ENCODE data around the gene F7. TPM values are rescaled to one million over a fixed set of nuclear protein-coding genes. Genes with fewer than 3 reads are reported as not detected.

F7 gene
- total and polyA plus RNA-seq, 5 donors from 2014 or later: not detected

DNA sequence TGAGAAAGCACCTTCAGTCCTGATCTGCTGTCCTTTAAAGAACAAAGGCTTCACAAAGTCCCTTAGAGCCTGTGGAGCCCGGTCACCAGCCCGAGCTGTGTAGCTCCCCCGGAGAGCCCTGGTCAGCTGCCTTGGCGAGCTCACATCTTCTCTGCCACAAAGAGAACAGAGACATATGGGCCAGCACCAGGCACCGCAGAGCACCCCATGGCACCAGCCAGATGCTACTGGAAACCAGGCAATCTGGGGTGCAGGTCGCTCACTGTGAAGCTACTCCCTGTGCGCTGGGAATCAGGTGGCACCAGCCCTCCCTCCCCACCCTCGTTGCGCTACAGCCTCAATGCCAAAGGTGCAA, 44.3 kb upstream of the F7 start:
- DNase-seq (no peak), ATAC-seq (ENCODE audit: low read depth in 2 of 2) (no peak)
- Mint-ChIP-seq H3K36me3 (peaks cover 8% of the 10 kb centered on the region), H3K27ac (no peak overlapping the region), H3K4me1 (no peaks in the 10 kb centered on the region), H3K4me3 (no peak overlapping the region), H3K9me3 (no peaks in the 10 kb centered on the region), H3K27me3 (no peaks in the 10 kb centered on the region)
- Histone ChIP-seq H3K4me1 (ENCODE audit: control insufficient read depth, insufficient read depth, low read length, poor library complexity, severe bottlenecking) (no peaks in the 10 kb centered on the region), H3K9me3 (ENCODE audit: control insufficient read depth in 2 of 2, low read length in 2 of 2) (no peaks in the 10 kb centered on the region), H3K27me3 (ENCODE audit: control insufficient read depth, insufficient read depth, low read length) (no peaks in the 10 kb centered on the region), H3K36me3 (ENCODE audit: control insufficient read depth, insufficient read depth, low read length) (no peaks in the 10 kb centered on the region), H3K27ac (ENCODE audit: insufficient read depth, low read length, poor library complexity, severe bottlenecking) (no peak overlapping the region), H3K4me3 (ENCODE audit: low read depth, low read length) (no peak overlapping the region)

DNA sequence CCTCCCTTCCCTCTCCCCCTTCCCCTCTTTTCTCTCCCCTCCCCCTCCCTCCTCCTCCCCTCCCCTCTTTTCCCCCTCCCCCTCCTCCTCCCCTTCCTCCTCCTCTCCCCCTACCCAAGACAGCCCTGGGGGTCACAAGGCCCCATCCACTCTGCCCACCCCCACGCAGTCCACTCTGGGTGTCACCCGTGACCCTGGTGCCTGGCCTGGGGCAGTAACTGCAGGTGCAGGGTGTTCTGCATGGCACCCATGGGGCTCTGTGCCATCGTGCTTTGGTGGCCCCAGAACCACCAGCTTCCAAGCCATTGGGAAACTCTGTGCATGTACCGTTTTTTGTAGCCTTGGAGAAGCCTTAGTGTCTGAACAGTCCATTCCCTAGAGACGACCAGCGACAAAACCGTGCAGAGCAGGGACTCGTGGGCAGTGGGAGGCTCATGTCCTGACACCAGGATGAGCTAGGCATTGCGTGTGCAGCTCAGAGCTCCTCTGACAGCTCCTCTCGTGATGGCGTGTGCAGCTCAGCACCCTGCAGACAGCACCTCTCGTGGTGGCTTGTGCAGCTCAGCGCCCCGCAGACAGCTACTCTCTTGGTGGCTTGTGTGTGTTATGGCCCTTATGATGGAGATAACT, 43.7 kb upstream of the F7 start:
- Mint-ChIP-seq H3K9me3 (no peaks in the 10 kb centered on the region), H3K4me1 (no peaks in the 10 kb centered on the region), H3K27ac (no peak overlapping the region), H3K36me3 (peaks cover 8% of the 10 kb centered on the region), H3K27me3 (no peaks in the 10 kb centered on the region), H3K4me3 (no peak overlapping the region)
- Histone ChIP-seq H3K27ac (ENCODE audit: insufficient read depth, low read length, poor library complexity, severe bottlenecking) (no peak overlapping the region), H3K36me3 (ENCODE audit: control insufficient read depth, insufficient read depth, low read length) (no peaks in the 10 kb centered on the region), H3K27me3 (ENCODE audit: control insufficient read depth, insufficient read depth, low read length) (no peaks in the 10 kb centered on the region), H3K9me3 (ENCODE audit: control insufficient read depth in 2 of 2, low read length in 2 of 2) (no peaks in the 10 kb centered on the region), H3K4me3 (ENCODE audit: low read depth, low read length) (no peak overlapping the region), H3K4me1 (ENCODE audit: control insufficient read depth, insufficient read depth, low read length, poor library complexity, severe bottlenecking) (no peaks in the 10 kb centered on the region)
- ATAC-seq (ENCODE audit: low read depth in 2 of 2): no peak
- no peak for DNase-seq

DNA sequence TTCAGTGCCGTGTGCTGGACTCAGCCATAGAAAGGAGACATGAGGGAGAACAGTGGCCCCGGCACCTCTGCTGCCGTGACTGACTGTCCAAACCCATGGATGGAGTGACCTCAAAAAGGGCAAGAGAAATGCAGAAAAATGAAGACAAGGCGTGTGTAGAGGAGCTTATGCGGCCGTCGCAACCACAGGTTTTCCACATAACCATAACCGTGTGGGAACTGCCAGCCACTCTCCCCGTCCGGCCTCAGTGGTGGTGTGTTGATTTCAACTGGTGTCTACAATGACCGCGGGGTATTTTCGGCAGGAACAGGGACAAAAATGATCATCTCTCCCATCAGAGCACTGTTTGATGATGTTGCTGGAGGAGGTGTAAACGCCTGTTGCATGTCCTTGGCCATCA, 42.9 kb upstream of the F7 start:
- no peak for DNase-seq
- Mint-ChIP-seq H3K27ac (no peak overlapping the region), H3K4me1 (no peaks in the 10 kb centered on the region), H3K27me3 (no peaks in the 10 kb centered on the region), H3K4me3 (no peak overlapping the region), H3K9me3 (no peaks in the 10 kb centered on the region), H3K36me3 (peaks cover 8% of the 10 kb centered on the region)
- Histone ChIP-seq H3K4me1 (ENCODE audit: control insufficient read depth, insufficient read depth, low read length, poor library complexity, severe bottlenecking) (no peaks in the 10 kb centered on the region), H3K4me3 (ENCODE audit: low read depth, low read length) (no peak overlapping the region), H3K9me3 (ENCODE audit: control insufficient read depth in 2 of 2, low read length in 2 of 2) (no peaks in the 10 kb centered on the region), H3K36me3 (ENCODE audit: control insufficient read depth, insufficient read depth, low read length) (no peaks in the 10 kb centered on the region), H3K27ac (ENCODE audit: insufficient read depth, low read length, poor library complexity, severe bottlenecking) (no peak overlapping the region), H3K27me3 (ENCODE audit: control insufficient read depth, insufficient read depth, low read length) (no peaks in the 10 kb centered on the region)
- no peak for ATAC-seq (ENCODE audit: low read depth in 2 of 2)

DNA sequence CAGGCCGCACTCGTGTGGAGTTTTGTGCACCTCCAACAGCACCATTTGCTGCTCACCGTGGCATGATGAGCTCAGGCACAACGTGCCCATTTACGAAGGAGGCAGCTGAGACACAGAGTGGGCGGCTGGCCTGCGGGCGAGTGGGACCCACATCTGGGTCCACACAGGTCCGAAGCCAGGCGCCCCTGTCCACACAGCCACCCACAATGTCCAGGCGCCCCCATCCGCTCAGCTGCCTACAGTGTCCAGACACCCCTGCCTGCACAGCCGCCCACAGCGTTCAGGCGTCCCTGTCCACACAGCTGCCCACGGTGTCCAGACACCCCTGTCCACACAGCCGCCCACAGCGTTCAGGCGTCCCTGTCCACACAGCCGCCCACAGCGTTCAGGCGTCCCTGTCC, 42.5 kb upstream of the F7 start:
- Histone ChIP-seq H3K4me1 (ENCODE audit: control insufficient read depth, insufficient read depth, low read length, poor library complexity, severe bottlenecking) (no peaks in the 10 kb centered on the region), H3K27me3 (ENCODE audit: control insufficient read depth, insufficient read depth, low read length) (no peaks in the 10 kb centered on the region), H3K9me3 (ENCODE audit: control insufficient read depth in 2 of 2, low read length in 2 of 2) (no peaks in the 10 kb centered on the region), H3K27ac (ENCODE audit: insufficient read depth, low read length, poor library complexity, severe bottlenecking) (no peak overlapping the region), H3K4me3 (ENCODE audit: low read depth, low read length) (no peak overlapping the region), H3K36me3 (ENCODE audit: control insufficient read depth, insufficient read depth, low read length) (no peaks in the 10 kb centered on the region)
- Mint-ChIP-seq H3K4me1 (no peaks in the 10 kb centered on the region), H3K27me3 (no peaks in the 10 kb centered on the region), H3K9me3 (no peaks in the 10 kb centered on the region), H3K27ac (no peak overlapping the region), H3K4me3 (no peak overlapping the region), H3K36me3 (peaks cover 8% of the 10 kb centered on the region)
- ATAC-seq (ENCODE audit: low read depth in 2 of 2) (no peak), DNase-seq (no peak)

DNA sequence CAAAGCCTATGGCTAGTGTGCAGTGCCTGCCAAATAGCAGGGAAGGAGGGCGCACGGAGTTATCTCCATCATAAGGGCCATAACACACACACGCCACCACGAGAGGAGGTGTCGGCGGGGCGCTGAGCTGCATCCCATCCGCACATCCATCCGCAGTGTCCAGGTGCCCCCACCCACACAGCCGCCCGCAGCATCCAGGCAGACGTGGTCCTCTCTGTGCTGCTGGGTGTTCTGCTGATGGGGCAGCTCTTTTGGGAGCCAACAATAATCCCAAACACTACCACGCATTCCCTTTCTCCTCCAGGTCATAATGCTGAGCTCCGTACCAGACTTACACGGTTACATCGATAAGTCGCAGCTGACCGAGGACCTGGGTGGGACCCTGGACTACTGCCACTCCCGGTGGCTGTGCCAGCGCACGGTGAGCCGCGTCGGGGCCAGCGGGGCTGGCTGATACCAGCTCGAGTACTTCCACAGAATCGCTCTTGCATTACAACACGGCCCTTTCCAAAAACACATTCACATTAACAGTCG, 41.5 kb upstream of the F7 start:
- no peak for ATAC-seq (ENCODE audit: low read depth in 2 of 2)
- Mint-ChIP-seq H3K4me3 (no peak overlapping the region), H3K27ac (no peak overlapping the region), H3K27me3 (no peaks in the 10 kb centered on the region), H3K4me1 (no peaks in the 10 kb centered on the region), H3K36me3 (peaks cover 8% of the 10 kb centered on the region), H3K9me3 (no peaks in the 10 kb centered on the region)
- Histone ChIP-seq H3K4me1 (ENCODE audit: control insufficient read depth, insufficient read depth, low read length, poor library complexity, severe bottlenecking) (no peaks in the 10 kb centered on the region), H3K9me3 (ENCODE audit: control insufficient read depth in 2 of 2, low read length in 2 of 2) (no peaks in the 10 kb centered on the region), H3K4me3 (ENCODE audit: low read depth, low read length) (no peak overlapping the region), H3K27ac (ENCODE audit: insufficient read depth, low read length, poor library complexity, severe bottlenecking) (no peak overlapping the region), H3K27me3 (ENCODE audit: control insufficient read depth, insufficient read depth, low read length) (no peaks in the 10 kb centered on the region), H3K36me3 (ENCODE audit: control insufficient read depth, insufficient read depth, low read length) (no peaks in the 10 kb centered on the region)
- DNase-seq: no peak

DNA sequence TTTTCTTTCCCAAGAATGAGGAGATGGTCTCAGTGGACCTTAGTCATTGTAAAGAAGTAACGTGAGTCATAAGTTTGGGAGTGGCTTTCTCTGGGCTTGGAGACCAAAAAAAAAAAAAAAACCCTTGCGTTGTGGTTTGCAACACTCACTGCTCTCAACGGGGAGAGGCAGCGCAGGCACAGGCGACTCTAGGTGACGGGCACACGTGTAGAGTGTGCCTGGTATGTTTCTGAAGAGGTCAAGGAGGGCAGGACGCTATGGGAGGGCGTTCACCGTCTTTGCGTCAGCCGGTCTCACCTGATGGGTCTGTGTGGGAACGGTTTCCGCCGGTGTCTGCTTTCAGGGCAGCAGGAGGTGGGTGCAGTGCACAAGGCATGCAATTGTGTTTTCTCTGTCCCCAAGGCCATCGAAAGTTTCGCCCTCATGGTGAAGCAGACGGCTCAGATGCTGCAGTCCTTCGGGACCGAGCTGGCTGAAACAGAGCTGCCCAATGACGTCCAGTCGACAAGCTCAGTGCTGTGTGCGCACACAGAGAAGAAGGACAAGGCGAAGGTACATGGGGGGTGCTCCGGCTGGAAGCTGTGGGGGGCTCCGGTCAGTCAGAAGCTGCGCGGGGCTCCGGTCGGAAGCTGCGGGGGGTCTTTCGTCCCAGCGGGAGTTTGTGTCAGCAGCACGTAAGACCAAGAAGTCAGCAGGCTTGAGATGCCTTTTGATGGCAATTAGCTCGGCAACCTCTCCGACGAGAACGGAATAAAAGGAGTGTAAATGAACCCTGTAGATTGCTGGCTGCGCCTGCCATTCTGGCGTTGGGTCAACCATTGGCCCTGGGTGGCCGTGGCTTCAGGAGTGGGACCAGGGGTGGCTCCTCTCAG, 40.8 kb upstream of the F7 start:
- no peak overlapping the region for H3K27ac Mint-ChIP-seq
- DNase-seq: no peak
- ATAC-seq (ENCODE audit: low read depth in 2 of 2): no peak
- H3K27me3 ChIP-seq (ENCODE audit: control insufficient read depth, insufficient read depth, low read length): no peaks in the 10 kb centered on the region
- peaks cover 4% of the 10 kb centered on the region for H3K36me3 Mint-ChIP-seq
- no peaks in the 10 kb centered on the region for H3K4me1 Mint-ChIP-seq
- H3K4me1 ChIP-seq (ENCODE audit: control insufficient read depth, insufficient read depth, low read length, poor library complexity, severe bottlenecking): no peaks in the 10 kb centered on the region
- no peak overlapping the region for H3K4me3 Mint-ChIP-seq
- no peaks in the 10 kb centered on the region for H3K36me3 ChIP-seq (ENCODE audit: control insufficient read depth, insufficient read depth, low read length)
- H3K4me3 ChIP-seq (ENCODE audit: low read depth, low read length): no peak overlapping the region
- no peaks in the 10 kb centered on the region for H3K9me3 Mint-ChIP-seq
- no peaks in the 10 kb centered on the region for H3K9me3 ChIP-seq (ENCODE audit: control insufficient read depth in 2 of 2, low read length in 2 of 2)
- no peak overlapping the region for H3K27ac ChIP-seq (ENCODE audit: insufficient read depth, low read length, poor library complexity, severe bottlenecking)
- H3K27me3 Mint-ChIP-seq: no peaks in the 10 kb centered on the region

DNA sequence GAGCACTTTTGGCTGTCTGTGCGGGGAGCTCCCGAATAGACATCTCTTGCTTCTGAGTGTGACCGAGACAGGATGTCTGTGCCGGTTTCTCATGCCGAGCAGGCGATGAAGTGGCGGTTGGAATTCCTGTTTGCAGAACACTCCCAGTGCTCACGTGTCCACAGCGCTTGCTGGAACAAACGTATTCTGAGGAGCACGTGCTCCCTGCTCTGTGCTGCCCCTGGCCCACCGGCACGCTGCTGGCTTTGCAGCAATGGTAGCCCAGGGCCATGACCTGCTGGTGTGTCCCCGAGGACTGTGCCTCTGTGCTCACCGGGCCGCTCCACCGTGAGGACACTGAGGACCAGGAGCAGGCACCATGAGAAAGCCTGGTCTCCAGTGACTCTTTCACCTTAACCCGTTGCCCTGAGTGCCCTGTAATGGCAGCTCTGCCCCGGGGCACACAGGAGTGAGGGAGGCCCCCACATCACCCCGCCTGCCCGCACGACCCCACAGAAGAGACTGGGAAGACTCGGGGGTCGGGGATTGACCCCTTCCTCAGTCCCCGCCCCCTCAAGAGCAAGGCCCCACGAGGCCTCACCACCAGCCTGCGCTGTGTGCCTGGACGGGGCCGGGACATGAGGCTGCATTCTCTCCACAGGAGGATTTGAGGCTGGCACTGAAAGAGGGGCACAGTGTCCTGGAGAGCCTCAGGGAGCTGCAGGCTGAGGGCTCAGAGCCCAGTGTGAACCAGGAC, 40.0 kb upstream of the F7 start:
- DNase-seq (no peak), ATAC-seq (ENCODE audit: low read depth in 2 of 2) (no peak)
- Mint-ChIP-seq H3K27ac (no peak overlapping the region), H3K4me1 (no peaks in the 10 kb centered on the region), H3K4me3 (no peak overlapping the region), H3K27me3 (no peaks in the 10 kb centered on the region), H3K36me3 (peaks cover 8% of the 10 kb centered on the region), H3K9me3 (no peaks in the 10 kb centered on the region)
- Histone ChIP-seq H3K9me3 (ENCODE audit: control insufficient read depth in 2 of 2, low read length in 2 of 2) (no peaks in the 10 kb centered on the region), H3K4me1 (ENCODE audit: control insufficient read depth, insufficient read depth, low read length, poor library complexity, severe bottlenecking) (no peaks in the 10 kb centered on the region), H3K4me3 (ENCODE audit: low read depth, low read length) (no peak overlapping the region), H3K36me3 (ENCODE audit: control insufficient read depth, insufficient read depth, low read length) (no peaks in the 10 kb centered on the region), H3K27me3 (ENCODE audit: control insufficient read depth, insufficient read depth, low read length) (no peaks in the 10 kb centered on the region), H3K27ac (ENCODE audit: insufficient read depth, low read length, poor library complexity, severe bottlenecking) (no peak overlapping the region)
